Subcutaneous abdominal adipose tissue (tissue), 5 donors: Measurements from ENCODE around the gene PRSS3.
"Not testable (repeated sequence)": the region's sequence is repeated elsewhere in the genome, so short reads cannot be mapped to it uniquely, and the experiment has no call there.

Source experiments
- H3K27ac ChIP-seq: one replicate; pipeline ENCODE4 v1.7.0; 2013; ENCODE audit warnings: low read depth, mild to moderate bottlenecking, inconsistent platforms, low read length, moderate library complexity
- H3K27me3 ChIP-seq, 5 donors: one replicate each; pipeline ENCODE4 v1.7.0; 2013; ENCODE audit warnings: low read length in 5 of 5, inconsistent platforms in 1 of 5; ENCODE audit not compliant: control insufficient read depth in 5 of 5, insufficient read depth in 4 of 5
- H3K36me3 ChIP-seq, 5 donors: one replicate each; pipeline ENCODE4 v1.7.0; 2013; ENCODE audit warnings: low read length in 5 of 5; ENCODE audit not compliant: control insufficient read depth in 5 of 5, insufficient read depth in 5 of 5
- H3K4me1 ChIP-seq, 5 donors: one replicate each; pipeline ENCODE4 v1.7.0; 2013; ENCODE audit warnings: low read length in 5 of 5, mild to moderate bottlenecking in 3 of 5, moderate library complexity in 1 of 5; ENCODE audit not compliant: control insufficient read depth in 5 of 5, insufficient read depth in 5 of 5
- H3K4me3 ChIP-seq, 5 donors: one replicate each; pipeline ENCODE4 v1.7.0; 2013; ENCODE audit warnings: low read length in 5 of 5, low read depth in 1 of 5
- H3K9ac ChIP-seq, 5 donors: one replicate each; pipeline ENCODE4 v1.7.0; 2013; ENCODE audit warnings: low read length in 5 of 5, mild to moderate bottlenecking in 4 of 5, moderate library complexity in 3 of 5
- H3K9me3 ChIP-seq, 5 donors: one replicate each; pipeline ENCODE4 v1.7.0; 2013; ENCODE audit warnings: low read length in 5 of 5; ENCODE audit not compliant: control insufficient read depth in 5 of 5
- donor health status: healthy.
- donor health status: healthy.
- donor health status: healthy.
- donor health status: healthy.
- donor health status: healthy.

The PRSS3 gene

DNA sequence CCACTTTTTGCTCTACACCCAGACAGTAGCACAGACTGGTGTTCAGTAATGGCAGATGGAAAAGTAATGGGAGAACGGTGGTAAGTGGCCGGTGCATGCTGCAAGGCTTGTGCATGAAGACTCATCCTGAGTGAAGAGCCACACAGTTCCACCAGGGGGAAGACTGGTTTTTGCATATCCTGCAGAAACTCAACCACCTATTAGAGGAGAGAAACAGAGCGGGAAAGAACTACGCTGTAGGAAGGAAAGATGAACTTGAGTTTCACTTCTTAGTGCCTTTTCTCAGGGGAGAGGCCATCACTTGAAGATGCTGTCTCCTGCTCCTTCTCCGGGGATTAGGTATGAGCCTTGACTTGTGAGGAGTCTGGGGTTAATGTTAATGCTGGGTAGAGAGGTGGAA lies 9.4 kb upstream of the PRSS3 start:
- Histone ChIP-seq H3K4me1 (no peaks in the 10 kb centered on the region), H3K27ac (no peak overlapping the region), H3K36me3 (no peaks in the 10 kb centered on the region), H3K4me3 (no peak overlapping the region), H3K9me3 (no peaks in the 10 kb centered on the region), H3K27me3 (no peaks in the 10 kb centered on the region), H3K9ac (no peak overlapping the region)

DNA sequence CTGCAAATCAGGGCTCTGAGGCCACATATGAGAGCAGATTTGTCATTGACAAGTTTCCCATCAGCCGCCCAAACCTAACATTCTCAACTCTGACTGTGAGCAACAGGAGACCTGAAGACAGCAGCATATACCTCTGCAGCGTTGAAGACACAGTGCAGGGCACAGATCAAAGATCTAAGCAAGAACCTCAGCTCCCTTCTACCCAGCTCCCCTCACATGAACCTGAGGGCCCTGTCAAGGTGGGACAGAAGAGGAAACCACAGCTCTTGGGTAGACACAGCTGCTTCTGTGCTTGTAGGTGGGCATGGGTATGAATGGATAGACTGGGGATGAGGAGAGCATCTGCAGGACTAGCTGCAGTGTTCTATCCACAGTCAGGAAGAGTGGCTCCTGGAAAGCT lies 8.7 kb upstream of the PRSS3 start:
- Histone ChIP-seq H3K4me3 (no peak overlapping the region), H3K36me3 (no peaks in the 10 kb centered on the region), H3K27me3 (no peaks in the 10 kb centered on the region), H3K27ac (no peak overlapping the region), H3K9ac (no peak overlapping the region), H3K4me1 (no peaks in the 10 kb centered on the region), H3K9me3 (no peaks in the 10 kb centered on the region)

DNA sequence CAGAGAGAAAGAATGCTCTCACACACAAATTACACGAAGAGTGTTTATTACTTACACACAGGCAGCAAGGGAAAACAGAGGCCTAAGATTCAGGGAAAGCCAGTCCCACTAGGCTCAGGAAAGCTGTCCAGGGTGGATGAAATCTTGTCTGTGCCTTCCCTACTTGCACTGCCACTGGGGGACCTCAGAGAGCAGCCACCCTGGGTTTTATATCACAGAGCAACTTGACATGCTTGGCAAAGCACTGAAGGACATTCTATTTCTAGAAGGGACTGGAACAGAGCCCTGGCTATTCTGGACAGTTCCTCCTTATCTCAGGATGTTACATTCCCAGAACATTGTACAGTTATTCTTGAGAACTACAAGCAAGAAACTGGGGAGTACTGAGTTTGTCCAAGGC lies 7.5 kb upstream of the PRSS3 start:
- Histone ChIP-seq H3K4me1 (no peaks in the 10 kb centered on the region), H3K27me3 (no peaks in the 10 kb centered on the region), H3K27ac (no peak overlapping the region), H3K36me3 (no peaks in the 10 kb centered on the region), H3K9me3 (no peaks in the 10 kb centered on the region), H3K9ac (no peak overlapping the region), H3K4me3 (no peak overlapping the region)

DNA sequence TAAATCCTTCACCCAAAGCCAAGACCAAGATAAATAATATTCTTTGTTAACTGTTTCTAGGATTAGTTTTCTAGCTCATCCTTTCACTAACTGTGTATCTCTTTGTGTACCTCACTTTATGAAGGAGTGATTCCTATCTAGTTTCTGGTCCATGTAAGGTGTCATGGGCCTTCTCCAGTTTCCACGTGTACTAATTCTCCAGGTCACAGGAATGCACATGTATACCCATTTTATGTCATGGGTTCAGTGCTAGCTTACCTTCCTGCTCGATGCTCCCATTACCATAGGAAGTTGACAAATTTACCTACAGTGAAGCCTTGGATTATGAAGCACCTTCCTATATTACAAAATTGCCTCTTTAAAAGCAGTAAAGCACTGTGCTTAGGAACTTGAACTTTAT lies 5.9 kb upstream of the PRSS3 start:
- H3K4me3 ChIP-seq, H3K36me3 ChIP-seq, H3K27ac ChIP-seq, H3K4me1 ChIP-seq, H3K9ac ChIP-seq, H3K9me3 ChIP-seq, H3K27me3 ChIP-seq: not testable (repeated sequence)

DNA sequence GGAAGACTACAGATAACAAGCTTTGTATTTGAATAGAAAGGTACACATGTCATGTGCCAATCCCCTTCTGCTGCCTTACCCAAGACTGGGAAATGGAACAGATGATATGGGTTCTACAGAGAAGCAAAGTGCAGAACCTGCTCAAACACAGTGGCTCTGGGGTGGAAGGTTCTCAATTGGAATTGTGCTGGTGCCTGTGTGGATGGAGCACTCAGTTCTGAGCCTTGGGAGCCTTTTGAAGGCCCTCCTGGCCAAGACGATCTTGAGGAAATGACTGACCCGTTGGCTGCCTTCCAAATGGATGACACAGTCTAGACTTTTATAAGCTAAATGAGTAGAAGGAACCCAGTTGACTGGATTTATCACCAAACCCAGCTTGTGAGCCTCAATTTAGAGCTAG lies 4.2 kb upstream of the PRSS3 start:
- H3K9ac ChIP-seq: no peak overlapping the region
- no peaks in the 10 kb centered on the region for H3K4me1 ChIP-seq
- H3K27me3 ChIP-seq: peaks cover 0 to 2% (median 0%) of the 10 kb centered on the region in 5 donors
- H3K27ac ChIP-seq: no peak overlapping the region
- H3K9me3 ChIP-seq: no peaks in the 10 kb centered on the region
- no peaks in the 10 kb centered on the region for H3K36me3 ChIP-seq
- no peak overlapping the region for H3K4me3 ChIP-seq

DNA sequence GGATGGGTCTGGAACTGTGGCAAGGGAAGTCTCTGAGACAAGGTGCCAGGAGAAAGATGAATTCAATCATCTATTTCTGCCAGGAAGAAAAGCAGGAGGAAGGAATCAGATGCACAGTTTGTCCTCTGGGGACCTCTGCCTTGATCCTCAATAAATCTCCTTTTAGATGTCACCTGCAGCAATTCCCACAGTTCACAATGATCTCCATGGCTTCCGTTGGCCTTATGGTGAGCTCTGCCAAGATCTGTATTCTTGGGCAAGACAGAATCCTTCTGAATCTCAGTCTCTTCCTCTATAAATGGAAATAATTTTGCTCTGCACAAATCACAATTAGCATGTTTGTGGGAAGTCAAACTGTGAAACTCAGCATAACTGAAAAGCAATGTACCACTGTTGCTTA lies 1.9 kb upstream of the PRSS3 start:
- not testable (repeated sequence) for H3K36me3 ChIP-seq, H3K27ac ChIP-seq, H3K4me3 ChIP-seq, H3K4me1 ChIP-seq, H3K27me3 ChIP-seq, H3K9ac ChIP-seq, H3K9me3 ChIP-seq

DNA sequence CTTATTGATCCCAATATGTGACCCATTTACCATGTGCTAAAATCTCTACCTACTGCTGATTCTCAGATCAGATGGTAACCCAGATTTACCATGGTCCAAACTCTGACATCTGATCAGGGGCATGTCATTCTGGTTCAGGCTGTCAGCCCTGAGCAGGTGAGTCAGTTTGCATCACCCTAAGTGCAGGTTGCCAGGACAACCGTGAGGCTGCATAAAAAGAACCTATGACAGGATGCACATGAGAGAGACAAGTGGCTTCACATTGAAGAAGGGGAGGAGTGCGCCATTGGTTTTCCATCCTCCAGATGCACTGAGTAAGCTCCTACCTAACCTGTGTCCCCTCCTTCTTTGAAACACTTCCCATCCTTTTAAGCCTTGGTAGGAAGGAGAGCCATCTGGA lies 801 bp upstream of the PRSS3 start:
- Histone ChIP-seq H3K36me3 (no peaks in the 10 kb centered on the region), H3K9ac (no peak overlapping the region), H3K4me3 (no peak overlapping the region), H3K27ac (no peak overlapping the region), H3K9me3 (peaks cover 0 to 8% (median 0%) of the 10 kb centered on the region in 5 donors), H3K27me3 (peaks cover 0 to 9% (median 5%) of the 10 kb centered on the region in 5 donors), H3K4me1 (no peaks in the 10 kb centered on the region)

DNA sequence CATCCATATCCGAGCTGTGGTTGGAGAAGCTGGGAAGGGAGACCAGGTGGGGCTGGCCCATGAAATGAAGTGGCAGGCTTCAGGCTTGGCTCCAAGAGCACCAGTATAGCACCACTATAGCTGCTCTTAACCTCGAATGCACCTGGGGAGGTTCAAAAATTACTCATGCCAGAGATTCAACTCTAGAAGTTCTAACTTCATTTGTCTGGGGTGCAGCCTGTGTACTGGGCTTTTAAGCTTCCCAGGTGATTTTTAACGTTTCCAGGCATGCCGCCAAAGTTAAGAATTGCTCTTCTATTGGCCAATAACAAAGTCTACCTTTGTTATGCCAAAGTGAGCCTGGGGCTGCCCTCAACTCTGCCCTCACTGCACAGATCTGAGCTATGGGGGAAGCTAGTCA lies 458 bp downstream of the PRSS3 start:
- Histone ChIP-seq H3K27me3 (peaks cover 0 to 12% (median 5%) of the 10 kb centered on the region in 5 donors), H3K9me3 (peaks cover 0 to 8% (median 0%) of the 10 kb centered on the region in 5 donors), H3K27ac (no peak overlapping the region), H3K4me3 (no peak overlapping the region), H3K9ac (no peak overlapping the region), H3K36me3 (no peaks in the 10 kb centered on the region), H3K4me1 (no peaks in the 10 kb centered on the region)

DNA sequence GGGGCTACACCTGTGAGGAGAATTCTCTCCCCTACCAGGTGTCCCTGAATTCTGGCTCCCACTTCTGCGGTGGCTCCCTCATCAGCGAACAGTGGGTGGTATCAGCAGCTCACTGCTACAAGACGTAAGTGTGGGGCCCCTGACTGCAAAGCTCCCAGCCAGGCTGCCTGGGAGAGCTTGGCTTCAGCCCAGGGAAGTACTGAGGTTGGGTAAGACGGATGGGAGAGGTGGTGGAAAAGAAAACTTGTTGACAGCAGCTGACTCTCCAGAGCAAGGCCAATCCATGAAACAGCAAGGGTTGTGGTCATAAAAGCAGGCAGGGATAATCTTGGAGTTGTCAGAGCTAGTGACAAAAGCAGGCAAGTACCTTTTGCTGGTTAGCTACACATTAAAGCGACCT lies 1.3 kb downstream of the PRSS3 start:
- peaks cover 0 to 12% (median 5%) of the 10 kb centered on the region in 5 donors for H3K27me3 ChIP-seq
- H3K27ac ChIP-seq, H3K9me3 ChIP-seq, H3K9ac ChIP-seq, H3K4me1 ChIP-seq, H3K36me3 ChIP-seq, H3K4me3 ChIP-seq: not testable (repeated sequence)

DNA sequence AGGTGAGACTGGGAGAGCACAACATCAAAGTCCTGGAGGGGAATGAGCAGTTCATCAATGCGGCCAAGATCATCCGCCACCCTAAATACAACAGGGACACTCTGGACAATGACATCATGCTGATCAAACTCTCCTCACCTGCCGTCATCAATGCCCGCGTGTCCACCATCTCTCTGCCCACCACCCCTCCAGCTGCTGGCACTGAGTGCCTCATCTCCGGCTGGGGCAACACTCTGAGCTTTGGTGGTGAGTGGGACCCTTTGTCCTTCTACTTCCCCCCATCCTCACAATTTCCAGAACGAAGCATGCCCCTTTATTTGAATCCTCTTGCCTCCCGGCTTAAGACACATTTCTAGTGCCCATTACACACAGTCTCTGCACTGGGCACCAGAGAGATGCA lies 2.5 kb downstream of the PRSS3 start:
- H3K4me3 ChIP-seq: no peak overlapping the region
- H3K27me3 ChIP-seq: peaks cover 3 to 12% (median 5%) of the 10 kb centered on the region in 5 donors
- no peak overlapping the region for H3K27ac ChIP-seq
- H3K9me3 ChIP-seq: peaks cover 0 to 8% (median 0%) of the 10 kb centered on the region in 5 donors
- H3K9ac ChIP-seq: no peak overlapping the region
- H3K36me3 ChIP-seq: no peaks in the 10 kb centered on the region
- H3K4me1 ChIP-seq: no peaks in the 10 kb centered on the region

DNA sequence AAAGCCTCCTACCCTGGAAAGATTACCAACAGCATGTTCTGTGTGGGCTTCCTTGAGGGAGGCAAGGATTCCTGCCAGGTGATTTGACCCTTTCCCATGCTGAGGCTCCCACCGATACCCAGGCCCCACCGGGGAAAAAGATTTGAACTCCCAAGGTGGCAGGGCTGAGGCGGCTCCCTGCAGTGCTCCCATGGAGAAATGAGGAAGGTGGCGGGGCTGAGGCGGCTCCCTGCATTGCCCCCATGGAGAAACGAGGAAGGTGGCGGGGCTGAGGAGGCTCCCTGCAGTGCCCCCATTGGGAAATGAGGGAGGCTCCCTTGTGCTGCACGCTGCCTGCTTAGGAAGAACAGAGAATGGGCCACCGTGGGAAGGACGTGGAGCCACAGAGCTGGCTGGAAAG lies 3.2 kb downstream of the PRSS3 start:
- H3K27me3 ChIP-seq: peaks cover 4 to 12% (median 5%) of the 10 kb centered on the region in 5 donors
- no peak overlapping the region for H3K4me3 ChIP-seq
- peaks cover 0 to 8% (median 0%) of the 10 kb centered on the region in 5 donors for H3K9me3 ChIP-seq
- H3K36me3 ChIP-seq: no peaks in the 10 kb centered on the region
- H3K27ac ChIP-seq: no peak overlapping the region
- no peaks in the 10 kb centered on the region for H3K4me1 ChIP-seq
- no peak overlapping the region for H3K9ac ChIP-seq
